HG02973 (cell line): ENCODE data around the gene IER3.
A peak's percentile ranks its signal among the peaks of the same experiment; 100 is the strongest.

ENCODE experiments used
- ATAC-seq: cut with Tn5 transposase; IDR thresholded peaks from one replicate; pipeline ENCODE4 v1.9.1; 2021; ENCODE audit warnings: moderate library complexity; ENCODE audit not compliant: unreplicated experiment

IER3 gene

GRCh38 chr6:30744054-30744805, at the start of gene IER3:
Gene IER3, minus strand, starts transcription at chr6:30744547. Its CDS starts 29 bp downstream, at chr6:30744518.
- no peak for ATAC-seq

GRCh38 chr6:30793521-30794194, 49.3 kb upstream of the IER3 start:
- peak; percentile 51 for ATAC-seq

- ATAC-seq, result no peak
Observed at GRCh38 chr6:30792786-30793185, 48.4 kb upstream of the IER3 start.

- ATAC-seq, result no peak
Observed at GRCh38 chr6:30790724-30791383, 46.5 kb upstream of the IER3 start.

- ATAC-seq, result no peak
Observed at GRCh38 chr6:30789606-30790005, 45.3 kb upstream of the IER3 start.

- ATAC-seq, result no peak
Observed at GRCh38 chr6:30787954-30788353, 43.6 kb upstream of the IER3 start.

- ATAC-seq, result no peak
Observed at GRCh38 chr6:30782425-30783014, 38.2 kb upstream of the IER3 start.

GRCh38 chr6:30781743-30782424, 37.5 kb upstream of the IER3 start:
- ATAC-seq, result no peak

GRCh38 chr6:30781395-30781742, 37.0 kb upstream of the IER3 start:
- no peak for ATAC-seq

GRCh38 chr6:30780642-30780920, 36.2 kb upstream of the IER3 start:
- no peak for ATAC-seq

GRCh38 chr6:30779850-30780641, 35.7 kb upstream of the IER3 start:
- no peak for ATAC-seq

GRCh38 chr6:30778001-30778635, 33.8 kb upstream of the IER3 start:
- no peak for ATAC-seq

- ATAC-seq, result no peak
Observed at GRCh38 chr6:30777155-30777485, 32.8 kb upstream of the IER3 start.

- ATAC-seq, result no peak
Observed at GRCh38 chr6:30776390-30777154, 32.2 kb upstream of the IER3 start.

- ATAC-seq, result no peak
Observed at GRCh38 chr6:30775104-30775503, 30.8 kb upstream of the IER3 start.

GRCh38 chr6:30774701-30775100, 30.4 kb upstream of the IER3 start:
- ATAC-seq, result no peak

GRCh38 chr6:30770592-30770991, 26.2 kb upstream of the IER3 start:
- ATAC-seq, result no peak

- ATAC-seq, result no peak
Observed at GRCh38 chr6:30769853-30770524, 25.6 kb upstream of the IER3 start.
